RWPE2 (cell line): Measurements from ENCODE around the gene CIT.

Source experiments
- ATAC-seq: fragments of 200-7000 bp; cut with Tn5 transposase; 3 replicates; pipeline ENCODE4 v1.9.1; 2021; ENCODE audit warnings: low read depth
- DNase-seq: peaks from one replicate; pipeline ENCODE4 v3.0.0-alpha.2; 2020; ENCODE audit warnings: low spot score
- H3K27ac ChIP-seq: fragments of 450-650 bp; 2 replicates; pipeline ENCODE4 v1.5.1; 2017; ENCODE audit warnings: mild to moderate bottlenecking; ENCODE audit not compliant: poor library complexity, severe bottlenecking
- H3K27me3 ChIP-seq: fragments of 250-450 bp; sonication (Bioruptor Pico); 2 replicates; pipeline ENCODE4 v1.5.1; 2021; ENCODE audit warnings: mild to moderate bottlenecking, moderate library complexity; ENCODE audit not compliant: insufficient read depth, poor library complexity, severe bottlenecking
- H3K36me3 ChIP-seq: fragments of 250-450 bp; sonication (Bioruptor Pico); 2 replicates; pipeline ENCODE4 v1.5.1; 2020; ENCODE audit warnings: low read depth, mild to moderate bottlenecking, moderate library complexity
- H3K4me1 ChIP-seq: fragments of 250-450 bp; sonication (Bioruptor Pico); 2 replicates; pipeline ENCODE4 v1.5.1; 2021; ENCODE audit warnings: mild to moderate bottlenecking, moderate library complexity; ENCODE audit not compliant: insufficient read depth, poor library complexity, severe bottlenecking
- H3K4me3 ChIP-seq: fragments of 250-450 bp; sonication (Bioruptor Pico); 2 replicates; pipeline ENCODE4 v1.5.1; 2021; ENCODE audit warnings: mild to moderate bottlenecking, moderate library complexity; ENCODE audit not compliant: severe bottlenecking
- H3K9me3 ChIP-seq: fragments of 250-450 bp; sonication (Bioruptor Pico); 2 replicates; pipeline ENCODE4 v1.5.1; 2021; ENCODE audit warnings: mild to moderate bottlenecking, moderate library complexity; ENCODE audit not compliant: severe bottlenecking
- CTCF ChIP-seq: fragments of 450-650 bp; IDR thresholded peaks from one replicate; pipeline ENCODE4 v1.5.1; 2017; ENCODE audit warnings: mild to moderate bottlenecking, moderate library complexity; ENCODE audit not compliant: poor library complexity, severe bottlenecking

CIT gene

DNA sequence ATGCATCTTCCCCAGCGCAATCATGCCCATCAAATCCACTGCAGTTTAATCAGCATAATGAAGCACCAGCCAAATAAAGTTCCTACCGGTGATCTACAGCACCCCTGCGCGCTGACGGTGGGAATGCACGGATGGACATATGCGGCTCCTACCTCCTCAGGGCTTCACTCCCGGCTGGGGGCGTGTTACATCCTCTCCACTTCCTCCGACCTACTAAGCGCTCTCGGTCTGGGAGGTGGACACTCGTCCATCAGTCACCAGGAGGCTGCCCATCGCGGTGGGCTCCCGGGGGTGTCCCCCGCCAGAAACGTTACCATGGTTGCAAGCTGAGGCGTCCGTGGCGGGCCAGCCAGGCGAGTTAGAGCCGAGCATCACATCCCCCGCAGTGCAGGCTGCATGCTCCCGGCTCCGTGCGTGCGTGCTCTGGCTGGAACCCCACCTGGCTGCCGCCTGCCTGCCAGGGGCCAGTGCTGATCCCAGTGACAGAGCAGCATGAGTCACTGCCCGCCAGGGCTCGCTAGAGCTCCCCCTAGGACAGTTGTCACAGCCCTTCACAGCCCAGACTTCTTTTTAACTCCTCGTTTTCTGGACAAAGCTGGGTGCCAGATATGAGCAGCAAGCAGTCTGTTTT is 73.0 kb downstream of the CIT start:
- no peaks in the 10 kb centered on the region for H3K27me3 ChIP-seq
- H3K4me3 ChIP-seq, result no peak overlapping the region
- H3K9me3 ChIP-seq, result no peaks in the 10 kb centered on the region
- peaks cover 13% of the 10 kb centered on the region for H3K4me1 ChIP-seq
- TF ChIP-seq CTCF, result peak; percentile 68
- DNase-seq (peak; percentile 66), ATAC-seq (peak; percentile 95)
- H3K36me3 ChIP-seq, result peaks cover 5% of the 10 kb centered on the region; the same call in 1 of the 2 replicates
- H3K27ac ChIP-seq, result no peak overlapping the region

- TF ChIP-seq CTCF, result no peak
- Histone ChIP-seq H3K4me3 (no peak overlapping the region), H3K27ac (no peak overlapping the region), H3K4me1 (peaks cover 6% of the 10 kb centered on the region), H3K27me3 (no peaks in the 10 kb centered on the region), H3K9me3 (no peaks in the 10 kb centered on the region), H3K36me3 (0 out of 2 replicates have a peak, but pooled peaks cover 5% of the 10 kb centered on the region)
- DNase-seq (no peak), ATAC-seq (no peak)
These were observed 73.7 kb downstream of the CIT start for GRCh38 chr12:119803381-119803791.

GRCh38 chr12:119802472-119802871 is 74.6 kb downstream of the CIT start:
- DNase-seq (no peak), ATAC-seq (no peak)
- no peak for TF ChIP-seq CTCF
- H3K4me3 ChIP-seq, result no peak overlapping the region
- H3K36me3 ChIP-seq, result 0 out of 2 replicates have a peak, but pooled peaks cover 3% of the 10 kb centered on the region
- no peak overlapping the region for H3K27ac ChIP-seq
- H3K27me3 ChIP-seq, result no peaks in the 10 kb centered on the region
- no peaks in the 10 kb centered on the region for H3K4me1 ChIP-seq
- no peaks in the 10 kb centered on the region for H3K9me3 ChIP-seq

DNA sequence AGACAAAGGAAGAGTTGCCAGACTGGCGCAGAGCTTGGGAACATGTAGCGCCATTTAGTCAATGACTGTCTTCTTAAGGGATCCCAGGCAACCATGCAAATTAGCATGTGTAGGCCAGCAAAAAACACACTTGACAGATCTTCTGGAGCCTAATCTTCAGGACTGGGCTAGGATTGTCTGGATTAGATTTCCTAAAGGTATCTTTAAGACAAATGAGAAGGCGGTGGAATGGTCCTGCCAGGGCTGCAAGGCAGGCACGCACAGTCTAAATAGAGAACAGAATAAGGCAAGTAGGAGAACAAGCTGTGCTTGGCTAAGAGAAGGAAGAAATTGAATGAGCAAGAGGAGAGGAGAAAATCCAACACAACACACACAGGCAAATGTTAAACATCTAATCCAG is 80.0 kb downstream of the CIT start:
- no peak for TF ChIP-seq CTCF
- ATAC-seq (no peak), DNase-seq (no peak)
- no peaks in the 10 kb centered on the region for H3K4me1 ChIP-seq
- no peak overlapping the region for H3K4me3 ChIP-seq
- no peaks in the 10 kb centered on the region for H3K9me3 ChIP-seq
- H3K36me3 ChIP-seq, result peaks cover 6% of the 10 kb centered on the region
- no peak overlapping the region for H3K27ac ChIP-seq
- no peaks in the 10 kb centered on the region for H3K27me3 ChIP-seq

- no peak for TF ChIP-seq CTCF
- ATAC-seq, result no peak
- H3K4me3 ChIP-seq, result no peak overlapping the region
- no peaks in the 10 kb centered on the region for H3K9me3 ChIP-seq
- peaks cover 6% of the 10 kb centered on the region for H3K36me3 ChIP-seq
- H3K27me3 ChIP-seq, result no peaks in the 10 kb centered on the region
- no peak overlapping the region for H3K27ac ChIP-seq
- DNase-seq, result no peak
- H3K4me1 ChIP-seq, result no peaks in the 10 kb centered on the region
These were observed 80.8 kb downstream of the CIT start for GRCh38 chr12:119796292-119796691.
